ENCODE measurements around the gene CLCN4. TPM values are rescaled to one million over a fixed set of nuclear protein-coding genes. Genes with fewer than 3 reads are reported as not detected.

CLCN4 gene
- total and polyA plus RNA-seq, 2 donors from 2014 or later = 2.4 to 7.3 TPM

DNA sequence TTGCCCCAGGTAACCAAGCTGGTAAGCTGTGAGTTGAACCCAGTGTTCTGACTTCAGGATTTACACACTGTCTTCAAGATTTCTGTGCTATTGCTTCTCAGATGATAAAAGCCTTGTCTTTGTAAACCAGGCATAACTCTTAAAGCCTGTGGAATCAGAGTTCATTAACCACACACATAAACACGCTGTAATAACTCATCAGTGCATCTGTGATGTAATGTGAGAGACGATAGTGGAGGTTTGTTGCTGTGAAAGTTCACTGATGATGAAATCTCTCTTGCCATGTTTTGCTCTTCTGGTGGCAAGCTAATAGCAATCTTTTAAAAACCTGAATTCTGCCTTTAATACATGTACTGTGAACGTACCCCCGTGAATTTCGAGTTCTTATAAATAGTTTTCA, 41.5 kb downstream of the CLCN4 start:
- intact Hi-C loops (cut with DNase I) = no loop called here
- Histone ChIP-seq H3K27me3 (ENCODE audit: control insufficient read depth, insufficient read depth, low read length) (no peaks in the 10 kb centered on the region), H3K4me1 (ENCODE audit: control insufficient read depth in 2 of 3, insufficient read depth in 2 of 3, low read depth in 1 of 3, low read length in 3 of 3) (no peaks in the 10 kb centered on the region), H3K9me3 (ENCODE audit: control insufficient read depth in 2 of 3, insufficient read depth in 1 of 3, low read length in 3 of 3) (no peaks in the 10 kb centered on the region), H3K36me3 (ENCODE audit: control insufficient read depth in 2 of 3, insufficient read depth in 3 of 3, low read length in 3 of 3) (no peaks in the 10 kb centered on the region), H3K9ac (ENCODE audit: low read length in 3 of 3) (no peak overlapping the region), H3K4me3 (ENCODE audit: low read length in 3 of 3) (no peak overlapping the region), H3K27ac (ENCODE audit: low read depth in 2 of 2, low read length in 2 of 2) (no peak overlapping the region)
- TF ChIP-seq, protein P1, sequence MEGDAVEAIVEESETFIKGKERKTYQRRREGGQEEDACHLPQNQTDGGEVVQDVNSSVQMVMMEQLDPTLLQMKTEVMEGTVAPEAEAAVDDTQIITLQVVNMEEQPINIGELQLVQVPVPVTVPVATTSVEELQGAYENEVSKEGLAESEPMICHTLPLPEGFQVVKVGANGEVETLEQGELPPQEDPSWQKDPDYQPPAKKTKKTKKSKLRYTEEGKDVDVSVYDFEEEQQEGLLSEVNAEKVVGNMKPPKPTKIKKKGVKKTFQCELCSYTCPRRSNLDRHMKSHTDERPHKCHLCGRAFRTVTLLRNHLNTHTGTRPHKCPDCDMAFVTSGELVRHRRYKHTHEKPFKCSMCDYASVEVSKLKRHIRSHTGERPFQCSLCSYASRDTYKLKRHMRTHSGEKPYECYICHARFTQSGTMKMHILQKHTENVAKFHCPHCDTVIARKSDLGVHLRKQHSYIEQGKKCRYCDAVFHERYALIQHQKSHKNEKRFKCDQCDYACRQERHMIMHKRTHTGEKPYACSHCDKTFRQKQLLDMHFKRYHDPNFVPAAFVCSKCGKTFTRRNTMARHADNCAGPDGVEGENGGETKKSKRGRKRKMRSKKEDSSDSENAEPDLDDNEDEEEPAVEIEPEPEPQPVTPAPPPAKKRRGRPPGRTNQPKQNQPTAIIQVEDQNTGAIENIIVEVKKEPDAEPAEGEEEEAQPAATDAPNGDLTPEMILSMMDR (IDR thresholded peaks at IDR 0.05; ENCODE audit: borderline replicate concordance, extremely low read depth, insufficient read depth) = no peak
- DNase-seq (no peak), FAIRE-seq (no peak)

DNA sequence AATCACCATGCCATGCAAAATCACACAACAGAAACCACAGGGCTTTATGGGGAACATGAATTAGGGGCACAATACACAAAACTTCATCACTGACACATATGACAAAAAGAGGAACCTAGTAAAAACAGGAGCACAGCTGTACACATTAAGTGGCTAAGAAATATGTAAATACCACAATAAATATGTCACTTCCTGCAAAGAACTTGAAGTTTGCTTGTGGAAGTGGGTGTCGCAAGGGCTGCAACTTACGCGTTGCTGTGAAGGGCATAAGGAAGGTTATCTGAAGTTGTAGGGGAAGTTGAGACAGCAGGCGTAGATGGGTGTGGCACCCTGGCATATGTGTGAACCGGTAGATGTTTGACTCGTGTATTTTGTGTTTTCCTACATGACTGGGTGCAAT, 42.4 kb downstream of the CLCN4 start:
- H3K4me1 ChIP-seq (ENCODE audit: control insufficient read depth in 2 of 3, insufficient read depth in 2 of 3, low read depth in 1 of 3, low read length in 3 of 3) = no peaks in the 10 kb centered on the region
- TF ChIP-seq, protein P1 (IDR thresholded peaks at IDR 0.05; ENCODE audit: borderline replicate concordance, extremely low read depth, insufficient read depth) = no peak
- H3K9ac ChIP-seq (ENCODE audit: low read length in 3 of 3) = no peak overlapping the region
- no peak for FAIRE-seq
- H3K27ac ChIP-seq (ENCODE audit: low read depth in 2 of 2, low read length in 2 of 2) = no peak overlapping the region
- DNase-seq = no peak
- no peaks in the 10 kb centered on the region for H3K27me3 ChIP-seq (ENCODE audit: control insufficient read depth, insufficient read depth, low read length)
- H3K9me3 ChIP-seq (ENCODE audit: control insufficient read depth in 2 of 3, insufficient read depth in 1 of 3, low read length in 3 of 3) = no peaks in the 10 kb centered on the region
- intact Hi-C loops (cut with DNase I) = no loop called here
- H3K36me3 ChIP-seq (ENCODE audit: control insufficient read depth in 2 of 3, insufficient read depth in 3 of 3, low read length in 3 of 3) = no peaks in the 10 kb centered on the region
- no peak overlapping the region for H3K4me3 ChIP-seq (ENCODE audit: low read length in 3 of 3)

DNA sequence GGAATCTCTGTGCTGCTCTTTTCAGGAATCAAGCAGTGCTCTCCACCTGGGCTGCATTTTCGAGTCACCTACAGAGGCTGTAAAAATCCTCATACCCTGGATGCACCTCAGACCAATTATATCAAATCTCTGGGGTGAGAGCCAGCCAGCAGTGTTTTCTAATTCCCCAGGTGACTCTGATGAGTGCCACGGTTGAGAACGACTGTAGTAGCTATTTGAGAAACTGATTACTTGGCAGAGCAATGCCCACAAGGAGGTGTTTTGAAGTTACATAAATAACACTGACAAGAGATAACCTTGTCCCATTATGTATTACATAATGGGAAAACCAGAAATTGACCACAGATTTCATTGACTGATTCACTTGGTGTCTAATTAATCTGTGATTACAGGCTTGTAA, 46.8 kb downstream of the CLCN4 start:
- FAIRE-seq = no peak
- no peak for DNase-seq
- Histone ChIP-seq H3K9me3 (ENCODE audit: control insufficient read depth in 2 of 3, insufficient read depth in 1 of 3, low read length in 3 of 3) (no peaks in the 10 kb centered on the region), H3K9ac (ENCODE audit: low read length in 3 of 3) (no peak overlapping the region), H3K27me3 (ENCODE audit: control insufficient read depth, insufficient read depth, low read length) (no peaks in the 10 kb centered on the region), H3K4me1 (ENCODE audit: control insufficient read depth in 2 of 3, insufficient read depth in 2 of 3, low read depth in 1 of 3, low read length in 3 of 3) (no peaks in the 10 kb centered on the region), H3K27ac (ENCODE audit: low read depth in 2 of 2, low read length in 2 of 2) (no peak overlapping the region), H3K36me3 (ENCODE audit: control insufficient read depth in 2 of 3, insufficient read depth in 3 of 3, low read length in 3 of 3) (no peaks in the 10 kb centered on the region), H3K4me3 (ENCODE audit: low read length in 3 of 3) (no peak overlapping the region)
- TF ChIP-seq, protein P1 (IDR thresholded peaks at IDR 0.05; ENCODE audit: borderline replicate concordance, extremely low read depth, insufficient read depth) = no peak
- intact Hi-C loops (cut with DNase I) = no loop called here

DNA sequence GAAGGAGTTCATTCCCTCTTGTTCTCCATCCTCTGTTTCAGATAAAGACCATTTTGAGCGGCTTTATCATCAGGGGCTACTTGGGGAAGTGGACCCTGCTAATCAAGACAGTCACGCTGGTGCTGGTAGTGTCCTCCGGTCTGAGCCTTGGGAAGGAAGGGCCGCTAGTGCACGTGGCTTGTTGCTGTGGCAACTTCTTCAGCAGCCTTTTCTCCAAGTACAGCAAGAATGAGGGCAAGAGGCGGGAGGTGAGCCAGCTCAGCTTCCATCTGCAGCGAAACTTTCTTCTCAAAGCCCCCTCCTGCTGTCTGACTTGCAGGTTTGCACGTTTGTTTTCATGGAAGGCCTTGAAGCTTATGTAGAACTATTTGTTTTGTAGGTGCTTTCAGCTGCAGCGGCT, 49.5 kb downstream of the CLCN4 start:
- Histone ChIP-seq H3K4me1 (ENCODE audit: control insufficient read depth in 2 of 3, insufficient read depth in 2 of 3, low read depth in 1 of 3, low read length in 3 of 3) (no peaks in the 10 kb centered on the region), H3K9me3 (ENCODE audit: control insufficient read depth in 2 of 3, insufficient read depth in 1 of 3, low read length in 3 of 3) (no peaks in the 10 kb centered on the region), H3K36me3 (ENCODE audit: control insufficient read depth in 2 of 3, insufficient read depth in 3 of 3, low read length in 3 of 3) (no peaks in the 10 kb centered on the region), H3K4me3 (ENCODE audit: low read length in 3 of 3) (no peak overlapping the region), H3K27ac (ENCODE audit: low read depth in 2 of 2, low read length in 2 of 2) (no peak overlapping the region), H3K27me3 (ENCODE audit: control insufficient read depth, insufficient read depth, low read length) (no peaks in the 10 kb centered on the region), H3K9ac (ENCODE audit: low read length in 3 of 3) (no peak overlapping the region)
- TF ChIP-seq, protein P1 (IDR thresholded peaks at IDR 0.05; ENCODE audit: borderline replicate concordance, extremely low read depth, insufficient read depth) = no peak
- DNase-seq = no peak
- FAIRE-seq = no peak
- intact Hi-C loops (cut with DNase I) = no loop called here

Measured in kidney (tissue), 14 donors.